Activated effector memory CD4-positive, alpha-beta T cell treated with anti-CD3 and anti-CD28 coated beads, Interleukin-2, amount 50 U/mL, for 16 hours (primary cell): ENCODE measurements around the gene LTO1.

Experiments
- DNase-seq: peaks from one replicate; pipeline ENCODE4 v3.0.0-alpha.2; 2020

Gene LTO1

GRCh38 chr11:69674886-69675714 lies at the start of gene LTO1:
LTO1 (minus strand) TSS chr11:69675353; CDS start chr11:69675239, 114 bp downstream.
- peak; percentile 98 for DNase-seq

GRCh38 chr11:69721745-69722144 lies 46.6 kb upstream of the LTO1 start:
- DNase-seq, result no peak

GRCh38 chr11:69721106-69721505 lies 46.0 kb upstream of the LTO1 start:
- DNase-seq, result no peak

GRCh38 chr11:69718912-69719311 lies 43.8 kb upstream of the LTO1 start:
- DNase-seq, result no peak

- DNase-seq, result no peak
Measured at GRCh38 chr11:69718147-69718546, 43.0 kb upstream of the LTO1 start.

- DNase-seq, result no peak
Measured at GRCh38 chr11:69716891-69717747, 42.0 kb upstream of the LTO1 start.

GRCh38 chr11:69716099-69716498 lies 40.9 kb upstream of the LTO1 start:
- DNase-seq, result no peak

GRCh38 chr11:69715446-69715845 lies 40.3 kb upstream of the LTO1 start:
- no peak for DNase-seq

- DNase-seq, result no peak
Measured at GRCh38 chr11:69711822-69712801, 37.0 kb upstream of the LTO1 start.

- DNase-seq, result no peak
Measured at GRCh38 chr11:69708736-69709401, 33.7 kb upstream of the LTO1 start.

- no peak for DNase-seq
Measured at GRCh38 chr11:69707176-69707575, 32.0 kb upstream of the LTO1 start.

- no peak for DNase-seq
Measured at GRCh38 chr11:69705901-69706787, 31.0 kb upstream of the LTO1 start.

- DNase-seq, result no peak
Measured at GRCh38 chr11:69705351-69705811, 30.2 kb upstream of the LTO1 start.

GRCh38 chr11:69704508-69705253 lies 29.5 kb upstream of the LTO1 start:
- no peak for DNase-seq

GRCh38 chr11:69703768-69704507 lies 28.8 kb upstream of the LTO1 start, which contains the start of gene FGF19:
FGF19 (minus strand) TSS chr11:69704022; CDS start chr11:69703876, 146 bp downstream.
- DNase-seq, result no peak

- no peak for DNase-seq
Measured at GRCh38 chr11:69703453-69703767, 28.3 kb upstream of the LTO1 start.

GRCh38 chr11:69702769-69703452 lies 27.8 kb upstream of the LTO1 start:
- DNase-seq, result no peak

- DNase-seq, result no peak
Measured at GRCh38 chr11:69702239-69702691, 27.1 kb upstream of the LTO1 start.
